ENCODE data around the gene NEU3. TPM values are rescaled to one million over a fixed set of nuclear protein-coding genes. Genes with fewer than 3 reads are reported as not detected.

The NEU3 gene
- total RNA-seq, 1 experiment from 2014 or later, result 16.4 TPM

DNA sequence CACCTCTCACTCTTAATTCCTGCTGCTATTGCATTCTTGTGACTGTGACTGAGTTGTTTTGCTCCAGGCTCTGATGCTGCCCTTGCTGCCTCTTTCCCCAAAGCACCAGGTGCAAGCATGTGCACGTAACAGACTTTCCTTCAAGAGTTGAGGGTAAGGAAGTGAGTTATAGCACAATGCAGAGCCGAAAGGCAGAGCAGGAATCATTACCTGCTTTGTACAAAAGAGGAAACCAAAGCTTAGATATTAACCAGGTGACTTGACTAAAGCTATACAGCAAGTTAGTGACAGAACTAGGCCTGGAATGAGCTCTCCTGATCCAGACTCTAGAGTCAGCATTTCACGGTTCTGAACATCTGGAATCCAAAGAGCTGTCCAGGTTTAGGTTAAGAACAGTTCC, 33.6 kb downstream of the NEU3 start:
- peaks cover 4% of the 10 kb centered on the region for H3K27me3 Mint-ChIP-seq (ENCODE audit: low read depth)
- DNase-seq (ENCODE audit: low spot score), result no peak
- TF ChIP-seq E2F1 (CRISPR knock-in tag; IDR thresholded peaks at IDR 0.05) (no peak), FOXP4 (CRISPR knock-in tag; IDR thresholded peaks at IDR 0.05) (no peak), JUN (CRISPR knock-in tag; IDR thresholded peaks at IDR 0.05) (no peak), HMGA2 (CRISPR knock-in tag; IDR thresholded peaks at IDR 0.05) (no peak)
- TF ChIP-seq, protein P1, sequence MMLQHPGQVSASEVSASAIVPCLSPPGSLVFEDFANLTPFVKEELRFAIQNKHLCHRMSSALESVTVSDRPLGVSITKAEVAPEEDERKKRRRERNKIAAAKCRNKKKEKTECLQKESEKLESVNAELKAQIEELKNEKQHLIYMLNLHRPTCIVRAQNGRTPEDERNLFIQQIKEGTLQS (CRISPR knock-in tag; conservative IDR thresholded peaks at IDR 0.05), result no peak
- TF ChIP-seq, protein P2, sequence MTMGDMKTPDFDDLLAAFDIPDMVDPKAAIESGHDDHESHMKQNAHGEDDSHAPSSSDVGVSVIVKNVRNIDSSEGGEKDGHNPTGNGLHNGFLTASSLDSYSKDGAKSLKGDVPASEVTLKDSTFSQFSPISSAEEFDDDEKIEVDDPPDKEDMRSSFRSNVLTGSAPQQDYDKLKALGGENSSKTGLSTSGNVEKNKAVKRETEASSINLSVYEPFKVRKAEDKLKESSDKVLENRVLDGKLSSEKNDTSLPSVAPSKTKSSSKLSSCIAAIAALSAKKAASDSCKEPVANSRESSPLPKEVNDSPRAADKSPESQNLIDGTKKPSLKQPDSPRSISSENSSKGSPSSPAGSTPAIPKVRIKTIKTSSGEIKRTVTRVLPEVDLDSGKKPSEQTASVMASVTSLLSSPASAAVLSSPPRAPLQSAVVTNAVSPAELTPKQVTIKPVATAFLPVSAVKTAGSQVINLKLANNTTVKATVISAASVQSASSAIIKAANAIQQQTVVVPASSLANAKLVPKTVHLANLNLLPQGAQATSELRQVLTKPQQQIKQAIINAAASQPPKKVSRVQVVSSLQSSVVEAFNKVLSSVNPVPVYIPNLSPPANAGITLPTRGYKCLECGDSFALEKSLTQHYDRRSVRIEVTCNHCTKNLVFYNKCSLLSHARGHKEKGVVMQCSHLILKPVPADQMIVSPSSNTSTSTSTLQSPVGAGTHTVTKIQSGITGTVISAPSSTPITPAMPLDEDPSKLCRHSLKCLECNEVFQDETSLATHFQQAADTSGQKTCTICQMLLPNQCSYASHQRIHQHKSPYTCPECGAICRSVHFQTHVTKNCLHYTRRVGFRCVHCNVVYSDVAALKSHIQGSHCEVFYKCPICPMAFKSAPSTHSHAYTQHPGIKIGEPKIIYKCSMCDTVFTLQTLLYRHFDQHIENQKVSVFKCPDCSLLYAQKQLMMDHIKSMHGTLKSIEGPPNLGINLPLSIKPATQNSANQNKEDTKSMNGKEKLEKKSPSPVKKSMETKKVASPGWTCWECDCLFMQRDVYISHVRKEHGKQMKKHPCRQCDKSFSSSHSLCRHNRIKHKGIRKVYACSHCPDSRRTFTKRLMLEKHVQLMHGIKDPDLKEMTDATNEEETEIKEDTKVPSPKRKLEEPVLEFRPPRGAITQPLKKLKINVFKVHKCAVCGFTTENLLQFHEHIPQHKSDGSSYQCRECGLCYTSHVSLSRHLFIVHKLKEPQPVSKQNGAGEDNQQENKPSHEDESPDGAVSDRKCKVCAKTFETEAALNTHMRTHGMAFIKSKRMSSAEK (CRISPR knock-in tag; IDR thresholded peaks at IDR 0.05; ENCODE audit: borderline replicate concordance), result no peak
- H3K9me3 Mint-ChIP-seq, result peaks cover 34% of the 10 kb centered on the region
- ATAC-seq, result no peak
- H3K27ac Mint-ChIP-seq, result no peak overlapping the region
- no peaks in the 10 kb centered on the region for H3K4me1 Mint-ChIP-seq
- peaks cover 31% of the 10 kb centered on the region for H3K36me3 Mint-ChIP-seq
- ChIA-PET POLR2A (no interaction called here), CTCF (interaction anchor here (0.6 to 5.1 kb wide), 50 partner anchors 8 to 783 kb away, joined by 3 to 54 read pairs (median 5); partner anchors contain the start of genes NEU3, SLCO2B1, SPCS2 and TPBGL)
- H3K4me3 Mint-ChIP-seq, result no peak overlapping the region

DNA sequence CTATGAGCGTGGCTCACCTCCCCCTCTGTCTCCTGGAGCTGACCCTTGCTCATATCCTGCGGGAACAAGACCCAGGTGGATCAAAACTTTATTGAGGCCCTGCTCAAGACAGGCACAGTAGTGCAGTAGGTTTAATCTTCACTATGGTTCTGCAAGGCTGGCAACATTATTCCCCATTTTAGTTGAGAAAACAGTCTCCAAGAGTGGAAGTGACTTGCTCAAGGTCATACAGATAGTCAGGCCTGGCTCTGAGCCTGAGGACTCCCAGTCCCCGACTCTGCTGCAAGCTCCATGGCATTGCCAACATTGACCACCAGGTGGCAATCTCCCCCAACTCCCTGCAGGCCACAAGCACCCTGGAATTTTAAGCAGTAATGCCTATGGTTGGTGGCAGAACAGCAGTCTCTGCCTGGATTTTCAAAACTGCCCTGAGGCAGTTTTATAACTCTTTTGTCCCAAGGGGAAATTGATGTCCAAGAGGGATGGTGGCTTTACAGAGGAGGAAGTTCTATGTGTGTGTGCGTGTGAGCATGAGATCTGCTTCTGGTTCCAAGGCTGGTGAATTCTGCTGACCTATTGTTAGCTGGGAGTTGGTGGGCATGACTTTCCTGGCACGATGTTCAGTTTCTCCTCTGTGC, 34.1 kb downstream of the NEU3 start:
- DNase-seq (ENCODE audit: low spot score) (peak; percentile 91), ATAC-seq (peak; percentile 99)
- ChIA-PET CTCF (interaction anchor here (0.6 to 5.1 kb wide), 50 partner anchors 9 to 783 kb away, joined by 3 to 54 read pairs (median 5); partner anchors contain the start of genes NEU3, SLCO2B1, SPCS2 and TPBGL), POLR2A (no interaction called here)
- Mint-ChIP-seq H3K27ac (no peak overlapping the region), H3K9me3 (peaks cover 30% of the 10 kb centered on the region), H3K27me3 (ENCODE audit: low read depth) (peaks cover 4% of the 10 kb centered on the region), H3K4me1 (no peaks in the 10 kb centered on the region), H3K36me3 (peaks cover 30% of the 10 kb centered on the region), H3K4me3 (no peak overlapping the region)
- TF ChIP-seq, protein P3, sequence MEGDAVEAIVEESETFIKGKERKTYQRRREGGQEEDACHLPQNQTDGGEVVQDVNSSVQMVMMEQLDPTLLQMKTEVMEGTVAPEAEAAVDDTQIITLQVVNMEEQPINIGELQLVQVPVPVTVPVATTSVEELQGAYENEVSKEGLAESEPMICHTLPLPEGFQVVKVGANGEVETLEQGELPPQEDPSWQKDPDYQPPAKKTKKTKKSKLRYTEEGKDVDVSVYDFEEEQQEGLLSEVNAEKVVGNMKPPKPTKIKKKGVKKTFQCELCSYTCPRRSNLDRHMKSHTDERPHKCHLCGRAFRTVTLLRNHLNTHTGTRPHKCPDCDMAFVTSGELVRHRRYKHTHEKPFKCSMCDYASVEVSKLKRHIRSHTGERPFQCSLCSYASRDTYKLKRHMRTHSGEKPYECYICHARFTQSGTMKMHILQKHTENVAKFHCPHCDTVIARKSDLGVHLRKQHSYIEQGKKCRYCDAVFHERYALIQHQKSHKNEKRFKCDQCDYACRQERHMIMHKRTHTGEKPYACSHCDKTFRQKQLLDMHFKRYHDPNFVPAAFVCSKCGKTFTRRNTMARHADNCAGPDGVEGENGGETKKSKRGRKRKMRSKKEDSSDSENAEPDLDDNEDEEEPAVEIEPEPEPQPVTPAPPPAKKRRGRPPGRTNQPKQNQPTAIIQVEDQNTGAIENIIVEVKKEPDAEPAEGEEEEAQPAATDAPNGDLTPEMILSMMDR (IDR thresholded peaks at IDR 0.05), result peak; percentile 97
- TF ChIP-seq MAX (CRISPR knock-in tag; IDR thresholded peaks at IDR 0.05), result no peak
- TF ChIP-seq ZMAT4 (CRISPR knock-in tag; IDR thresholded peaks at IDR 0.05), result no peak

Measured in WTC11 (cell line).